Colon (tissue), 2 donors: ENCODE results near the gene ERC1.
A peak's percentile ranks its signal among the peaks of the same experiment; 100 is the strongest.
"Not testable (repeated sequence)": the region's sequence is repeated elsewhere in the genome, so short reads cannot be mapped to it uniquely, and the experiment has no call there.

Source experiments
- FAIRE-seq: peaks from 2 replicates; lab custom pipeline; 2012; peaks lifted over from hg19 to GRCh38; lab: Jason Lieb, UNC
- donor health status: control.
- donor health status: control.

Gene ERC1

DNA sequence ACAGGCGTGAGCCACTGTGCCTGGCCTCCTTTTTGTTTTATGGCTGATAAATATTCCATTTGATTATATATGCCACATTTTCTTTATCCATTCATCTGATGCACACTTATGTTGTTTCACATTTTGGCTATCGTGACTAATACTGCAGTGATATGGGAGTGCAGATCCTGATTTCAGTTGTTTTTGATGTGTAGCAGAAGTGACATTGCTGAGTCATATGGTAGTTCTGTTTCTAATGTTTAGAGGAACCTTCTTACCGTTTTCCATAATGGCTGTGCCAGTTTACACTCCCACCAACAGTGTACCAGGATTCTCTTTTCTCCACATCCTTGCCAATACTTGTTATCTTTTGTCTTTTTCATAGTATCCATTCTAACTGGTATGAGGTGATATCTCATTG is 235.9 kb downstream of the ERC1 start:
- no peak for FAIRE-seq

DNA sequence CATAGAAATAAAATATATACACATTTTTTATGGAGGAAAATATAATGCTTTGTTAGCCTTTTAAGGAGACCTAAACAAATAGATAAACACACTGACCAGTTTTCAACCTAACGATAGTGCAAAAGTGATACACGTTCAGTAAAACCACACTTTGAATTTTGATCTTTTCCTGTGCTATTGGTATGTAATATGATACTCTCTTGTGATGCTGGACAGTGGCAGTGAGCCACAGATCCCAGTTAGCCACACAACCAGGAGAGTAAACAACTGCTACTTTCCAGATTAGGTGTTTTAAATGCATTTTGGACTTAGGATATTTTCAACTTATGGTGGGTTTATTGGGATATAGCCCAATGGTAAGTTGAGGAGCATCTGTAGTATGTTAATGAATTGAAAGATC is 243.1 kb downstream of the ERC1 start:
- FAIRE-seq = no peak

DNA sequence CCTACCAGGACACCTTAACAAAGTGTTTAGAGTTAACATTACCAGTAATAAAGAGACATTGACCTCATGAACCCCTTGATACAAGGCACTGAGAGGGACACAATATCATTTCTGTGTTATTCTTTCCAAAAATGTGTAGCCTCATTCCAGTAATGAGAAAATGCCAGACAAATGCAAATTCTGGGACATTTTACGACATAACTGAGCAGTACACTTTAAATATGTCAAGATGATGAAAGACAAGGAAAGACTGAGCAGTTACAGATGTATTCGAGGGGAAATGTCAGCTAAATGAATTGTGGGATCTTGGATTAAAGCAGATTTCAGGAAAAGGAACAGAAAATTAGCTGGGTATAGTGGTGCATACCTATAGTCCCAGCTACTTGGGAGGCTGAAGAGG is 255.6 kb downstream of the ERC1 start:
- no peak for FAIRE-seq

DNA sequence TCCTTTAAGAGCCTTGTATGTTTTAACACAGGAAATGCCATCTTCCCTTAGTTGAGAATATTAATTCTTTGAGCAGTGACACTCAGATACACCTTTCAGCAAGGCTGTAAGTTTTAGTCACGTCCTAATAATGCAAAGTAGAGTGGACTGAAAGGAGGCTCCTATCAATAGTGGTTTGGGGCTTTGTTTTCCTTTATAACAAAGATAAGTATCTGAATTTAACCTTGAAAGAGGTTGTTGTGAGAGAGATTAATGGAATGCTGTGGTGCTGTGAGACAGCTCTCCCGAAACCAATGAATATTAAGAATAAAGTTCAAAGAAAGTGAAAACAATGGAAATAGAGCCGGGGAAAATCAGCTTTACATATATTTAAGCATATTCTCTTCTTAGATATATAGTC is 259.6 kb downstream of the ERC1 start:
- FAIRE-seq = no peak

DNA sequence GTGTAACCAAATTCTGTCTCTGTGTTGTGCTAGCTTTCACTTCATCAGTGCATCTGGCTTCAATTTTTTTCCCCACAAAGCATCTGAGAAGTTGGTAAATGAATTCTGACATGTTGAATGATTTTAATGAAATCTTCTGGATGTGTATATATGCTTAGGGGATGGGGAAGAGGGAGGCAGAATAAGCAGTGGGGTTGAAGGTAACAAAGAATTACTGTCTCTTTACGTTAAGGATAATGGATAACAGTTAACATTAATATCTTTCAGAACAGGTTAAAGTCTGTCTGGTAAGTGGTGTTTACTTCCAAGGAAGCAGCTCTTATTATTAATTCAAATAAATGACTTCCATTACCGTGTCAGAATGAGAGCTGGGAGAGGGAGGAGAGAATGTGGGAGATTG is 261.7 kb downstream of the ERC1 start:
- no peak for FAIRE-seq

DNA sequence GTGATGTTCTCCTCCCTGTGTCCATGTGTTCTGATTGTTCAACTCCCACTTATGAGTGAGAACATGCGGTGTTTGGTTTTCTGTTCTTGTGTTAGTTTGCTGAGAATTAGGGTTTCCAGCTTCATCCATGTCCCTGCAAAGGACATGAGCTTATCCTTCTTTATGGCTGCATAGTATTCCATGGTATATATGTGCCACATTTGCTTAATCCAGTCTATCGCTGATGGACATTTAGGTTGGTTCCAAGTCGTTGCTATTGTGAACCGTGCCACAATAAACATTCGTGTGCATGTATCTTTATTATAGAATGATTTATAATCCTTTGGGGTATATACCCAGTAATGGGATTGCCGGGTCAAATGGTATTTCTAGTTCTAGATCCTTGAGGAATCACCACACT is 264.1 kb downstream of the ERC1 start:
- FAIRE-seq = not testable (repeated sequence)

DNA sequence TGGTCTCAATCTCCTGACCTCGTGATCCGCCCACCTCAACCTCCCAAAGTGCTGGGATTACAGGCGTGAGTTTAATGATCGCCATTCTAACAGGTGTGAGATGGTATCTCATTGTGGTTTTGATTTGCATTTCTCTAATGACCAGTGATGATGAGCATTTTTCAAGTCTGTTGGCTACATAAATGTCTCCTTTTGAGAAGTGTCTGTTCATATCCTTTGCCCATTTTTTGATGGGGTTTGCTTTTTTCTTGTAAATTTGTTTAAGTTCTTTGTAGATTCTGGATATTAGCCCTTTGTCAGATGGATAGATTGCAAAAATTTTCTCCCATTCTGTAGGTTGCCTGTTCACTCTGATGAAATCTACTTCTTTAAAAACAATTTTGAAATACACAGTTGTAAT is 264.8 kb downstream of the ERC1 start:
- FAIRE-seq = not testable (repeated sequence)

DNA sequence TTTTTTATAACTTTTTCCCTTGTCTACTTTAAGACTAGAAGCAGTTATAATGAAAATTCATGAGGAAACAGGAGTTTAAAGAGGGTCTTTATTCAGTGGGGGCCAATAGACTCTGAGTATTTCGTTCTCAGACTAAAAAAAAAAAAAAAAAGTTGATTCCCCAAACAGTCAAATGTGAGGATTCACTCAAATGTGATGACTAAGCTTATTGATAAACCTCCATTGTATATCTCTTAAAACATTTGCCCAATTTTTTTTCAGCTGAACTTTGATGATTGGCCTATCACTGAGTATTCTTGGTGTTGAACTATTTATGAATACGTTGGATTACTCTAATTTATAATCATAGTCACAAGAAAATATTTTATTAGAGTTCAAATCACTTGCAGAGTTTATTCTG is 265.3 kb downstream of the ERC1 start:
- FAIRE-seq = no peak

DNA sequence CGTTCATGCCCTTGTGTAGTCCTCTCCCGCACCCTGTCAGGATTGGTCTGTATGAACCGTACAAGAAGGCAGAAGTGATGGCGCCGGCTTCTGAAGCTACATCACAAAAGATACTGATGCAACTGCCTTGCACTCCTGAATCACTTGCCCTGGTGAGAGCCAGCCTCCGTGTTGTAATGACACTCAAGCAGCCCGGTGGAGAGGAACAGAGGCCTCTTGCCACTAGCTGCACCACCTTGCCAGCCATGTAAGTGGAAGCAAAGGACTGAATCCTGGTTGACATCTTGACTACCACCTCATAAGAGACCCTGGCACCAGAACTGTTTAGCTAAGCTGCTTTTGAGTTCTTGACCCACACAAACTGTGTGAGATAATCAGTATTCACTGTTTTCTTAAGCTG is 266.0 kb downstream of the ERC1 start:
- FAIRE-seq = no peak

DNA sequence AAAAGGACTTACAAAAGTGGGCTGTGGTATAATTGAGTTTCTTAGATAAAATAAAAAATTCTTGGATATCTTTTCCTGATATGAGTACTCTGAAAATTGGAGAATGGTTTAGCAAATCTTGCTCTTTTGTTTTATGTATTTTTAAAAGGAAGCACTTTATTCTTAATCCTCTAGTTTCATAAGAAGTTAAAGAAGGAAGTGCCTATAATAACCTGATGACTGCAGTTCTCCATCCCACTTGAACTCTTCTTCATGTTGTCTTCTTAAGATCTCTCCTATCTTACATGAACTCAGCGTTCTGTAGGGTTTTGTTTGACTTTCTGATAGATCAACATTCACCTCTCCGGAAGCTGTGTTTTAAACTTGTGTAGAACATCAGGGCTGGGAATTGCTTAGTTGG is 271.0 kb downstream of the ERC1 start:
- no peak for FAIRE-seq

DNA sequence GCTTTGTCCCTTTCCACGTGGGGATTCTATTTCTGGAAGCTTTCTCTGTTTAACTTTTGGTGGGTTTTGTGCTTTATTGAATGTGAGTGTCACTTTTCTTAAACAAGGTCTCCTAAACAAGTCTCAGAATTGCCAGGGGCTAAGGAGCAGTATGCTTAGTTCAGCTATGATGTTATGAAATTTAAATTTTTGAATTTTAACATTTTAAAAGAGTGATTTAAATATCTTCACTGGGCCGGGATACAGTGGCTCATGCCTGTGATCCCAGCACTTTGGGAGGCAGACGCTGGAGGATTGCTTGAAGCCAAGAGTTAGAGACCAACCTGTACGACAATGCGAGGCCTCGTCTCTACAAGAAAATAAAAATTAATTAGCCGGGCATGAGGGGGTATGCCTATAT is 276.2 kb downstream of the ERC1 start:
- no peak for FAIRE-seq

DNA sequence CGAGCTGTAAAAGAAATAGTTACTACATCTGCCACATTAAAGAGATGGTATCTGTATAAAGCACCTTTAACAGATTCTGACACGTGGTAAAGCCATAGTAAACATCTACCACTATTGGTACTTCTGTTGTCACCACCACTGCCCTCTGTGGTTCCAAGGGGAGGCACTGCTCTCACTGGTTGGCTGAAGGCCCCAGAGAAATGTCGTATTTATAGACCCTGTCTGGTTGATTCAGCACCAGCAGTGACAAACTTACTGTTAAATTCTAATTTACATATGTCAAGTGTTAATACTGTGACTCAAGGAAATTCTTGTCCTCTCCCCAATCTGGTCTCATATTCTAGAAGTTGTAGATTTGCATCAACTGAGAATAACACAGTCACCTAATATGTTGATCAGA is 281.1 kb downstream of the ERC1 start:
- no peak for FAIRE-seq

DNA sequence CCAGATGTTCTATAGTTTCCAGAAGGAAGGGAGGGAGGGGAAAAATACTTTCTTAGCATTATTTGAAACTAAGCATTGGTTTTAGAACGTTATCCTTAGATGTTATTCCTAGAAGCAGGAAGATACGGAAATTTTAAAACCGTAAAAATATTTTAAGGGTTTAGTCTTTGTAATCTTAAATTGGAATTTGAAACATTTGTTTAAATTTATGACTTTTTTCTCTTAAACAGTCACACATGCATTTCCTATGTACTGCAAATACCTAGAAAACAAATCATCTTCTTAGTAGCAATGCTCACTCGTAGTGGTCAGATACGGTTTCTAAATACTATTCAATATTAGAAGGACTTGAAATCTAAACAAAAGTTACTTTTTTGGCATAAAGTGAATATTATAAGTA is 282.0 kb downstream of the ERC1 start:
- peak; percentile 41 for FAIRE-seq

DNA sequence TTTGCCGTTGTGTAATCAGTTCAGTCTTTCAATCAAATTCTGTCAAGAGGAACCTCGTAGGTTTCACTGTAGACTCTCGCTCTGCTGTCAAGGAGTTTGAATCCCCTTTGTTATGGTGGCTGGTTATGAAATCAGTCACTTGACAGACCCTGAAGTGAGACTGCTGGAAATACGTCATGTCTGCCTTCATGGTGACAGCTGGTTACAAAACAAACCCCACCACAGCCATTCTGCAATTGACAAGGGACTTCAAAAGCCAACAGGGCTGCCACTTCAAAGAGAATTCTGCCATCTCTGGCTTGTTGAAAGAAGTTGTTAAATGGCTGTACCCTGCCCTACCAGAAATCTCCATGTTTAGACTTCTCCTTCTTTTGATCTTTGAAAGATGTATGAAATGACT is 286.9 kb downstream of the ERC1 start:
- FAIRE-seq = no peak

DNA sequence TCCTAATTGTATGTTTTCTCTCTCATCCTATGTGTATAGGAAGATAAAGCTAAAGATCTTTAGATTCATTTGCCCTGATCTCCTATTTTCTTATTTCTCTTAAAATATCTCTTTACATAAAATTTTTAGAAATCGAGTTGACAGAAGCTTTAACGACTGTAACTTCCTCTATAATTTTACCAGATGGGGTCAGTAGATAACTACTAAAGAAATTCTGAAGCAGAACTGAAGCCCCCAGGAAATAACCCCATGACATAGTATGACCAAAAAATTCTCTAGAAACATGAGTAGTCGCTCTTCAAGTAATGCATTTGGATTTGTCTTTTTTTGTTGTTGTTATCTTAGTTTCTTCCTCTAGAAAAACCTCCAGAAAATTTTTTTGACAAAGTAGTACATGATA is 288.0 kb downstream of the ERC1 start:
- no peak for FAIRE-seq

DNA sequence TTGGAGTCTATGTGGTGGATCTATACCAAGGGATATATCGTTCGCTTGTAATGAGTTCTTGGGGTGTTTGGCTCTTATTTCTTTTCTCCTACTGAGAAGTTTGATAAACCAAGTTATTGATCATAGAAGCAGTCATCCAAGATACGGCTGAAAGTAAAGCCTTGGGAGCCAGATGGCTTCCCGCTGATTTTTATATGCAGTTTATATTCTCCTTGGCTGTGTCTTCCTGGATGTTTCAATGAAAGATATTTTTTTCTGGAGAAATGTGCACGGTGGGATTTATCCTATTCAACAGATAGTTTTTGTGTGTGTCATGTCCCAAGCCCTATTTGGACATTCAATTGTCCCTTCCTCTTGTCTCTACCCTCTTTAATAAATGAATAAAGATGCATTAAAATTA is 289.0 kb downstream of the ERC1 start:
- no peak for FAIRE-seq

DNA sequence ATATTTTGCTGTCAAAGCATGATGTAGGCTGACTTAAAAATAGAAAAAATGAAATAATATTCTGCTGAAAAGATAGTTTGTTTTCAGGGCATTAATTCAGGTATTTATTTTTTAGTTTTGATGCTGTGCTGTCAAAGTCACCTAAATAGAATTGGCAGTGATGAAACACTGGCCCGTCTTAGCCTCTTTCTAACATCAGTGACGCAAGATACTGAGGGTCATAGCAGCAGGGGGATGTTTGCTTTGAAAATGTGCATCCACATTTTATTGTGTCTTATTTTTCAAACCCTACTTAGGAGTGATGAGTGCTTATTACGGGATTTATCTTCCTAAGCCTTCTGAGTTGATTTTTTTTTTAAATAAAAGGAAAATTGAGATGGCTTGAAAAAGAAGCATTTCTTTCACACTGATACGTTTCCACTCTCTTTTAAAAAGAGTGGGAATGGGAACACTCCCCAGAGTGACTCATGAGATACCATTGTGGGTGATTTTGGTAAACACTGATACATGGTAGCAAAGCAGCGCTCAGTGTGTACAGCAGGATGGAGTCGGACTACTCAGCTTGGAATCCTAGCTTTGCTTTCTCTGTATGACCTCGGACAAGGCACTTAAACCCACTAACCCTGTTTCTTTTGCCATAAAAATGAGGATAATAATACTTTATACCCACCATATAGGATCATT is 290.8 kb downstream of the ERC1 start:
- no peak for FAIRE-seq

DNA sequence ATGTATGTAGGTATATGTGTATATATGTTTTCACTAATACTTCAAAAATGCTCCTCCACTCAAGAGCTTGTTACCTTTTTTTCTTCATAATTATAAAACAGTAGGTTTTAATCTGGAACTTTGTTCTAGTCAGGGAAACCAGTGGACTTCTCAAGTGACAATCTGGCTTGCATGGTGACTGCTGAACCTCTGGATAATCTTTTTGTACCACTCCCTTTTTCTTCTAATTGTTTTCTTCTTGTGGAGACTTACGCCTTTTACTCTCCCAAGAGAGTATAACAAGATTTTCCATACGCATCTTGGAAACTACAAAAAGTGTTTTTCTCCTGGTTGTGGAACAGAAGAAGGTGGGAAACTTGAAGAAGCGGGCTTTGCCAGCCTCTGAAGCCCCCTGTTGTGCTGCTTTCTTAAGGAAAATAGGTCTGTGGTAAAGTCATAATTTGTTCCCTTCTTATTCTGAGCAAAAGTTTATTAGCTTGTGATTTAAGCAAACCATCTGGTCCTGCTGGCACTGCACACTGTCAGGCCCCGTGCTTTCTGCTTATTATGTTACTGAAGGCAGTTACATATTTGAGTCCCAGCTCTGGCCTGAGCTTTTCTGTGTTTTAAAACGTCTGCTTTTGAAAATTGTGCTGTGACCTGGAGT is 291.8 kb downstream of the ERC1 start:
- no peak for FAIRE-seq

DNA sequence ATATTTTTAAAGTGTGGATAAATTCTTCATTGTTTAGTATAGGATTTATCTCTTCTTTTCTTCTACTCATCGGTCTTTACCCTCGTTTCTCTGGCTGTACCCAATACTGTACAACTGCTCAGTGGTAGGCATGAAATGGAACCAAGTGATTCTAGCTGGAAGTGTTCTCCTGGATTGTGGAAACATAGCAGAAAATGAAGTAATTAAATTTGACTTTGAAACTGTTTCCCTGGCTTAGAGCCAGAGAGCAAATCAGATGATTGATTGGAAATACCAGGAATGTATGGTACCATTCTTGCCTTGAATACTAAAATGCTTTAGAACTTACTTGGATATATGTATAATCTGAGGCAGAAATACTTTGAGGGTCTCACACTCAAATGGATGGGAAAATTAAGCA is 292.3 kb downstream of the ERC1 start:
- no peak for FAIRE-seq

DNA sequence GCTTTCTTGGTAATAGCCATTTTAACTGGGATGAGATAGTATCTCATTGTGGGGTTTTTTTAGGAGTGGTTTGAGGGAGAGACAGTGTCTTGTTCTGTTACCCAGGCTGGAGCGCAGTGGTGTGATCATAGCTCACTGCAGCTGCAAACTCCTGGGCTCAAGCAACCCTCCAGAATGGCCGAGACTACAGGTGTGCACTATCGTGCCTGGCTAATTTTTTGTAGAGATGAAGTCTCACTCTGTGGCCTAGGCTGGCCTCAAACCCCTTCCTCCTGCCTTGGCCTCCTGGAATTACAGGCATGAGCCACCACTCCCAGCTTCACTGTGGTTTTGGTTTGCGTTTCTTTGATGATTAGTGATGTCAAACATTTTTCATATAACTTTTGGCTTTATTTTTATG is 293.6 kb downstream of the ERC1 start:
- no peak for FAIRE-seq

DNA sequence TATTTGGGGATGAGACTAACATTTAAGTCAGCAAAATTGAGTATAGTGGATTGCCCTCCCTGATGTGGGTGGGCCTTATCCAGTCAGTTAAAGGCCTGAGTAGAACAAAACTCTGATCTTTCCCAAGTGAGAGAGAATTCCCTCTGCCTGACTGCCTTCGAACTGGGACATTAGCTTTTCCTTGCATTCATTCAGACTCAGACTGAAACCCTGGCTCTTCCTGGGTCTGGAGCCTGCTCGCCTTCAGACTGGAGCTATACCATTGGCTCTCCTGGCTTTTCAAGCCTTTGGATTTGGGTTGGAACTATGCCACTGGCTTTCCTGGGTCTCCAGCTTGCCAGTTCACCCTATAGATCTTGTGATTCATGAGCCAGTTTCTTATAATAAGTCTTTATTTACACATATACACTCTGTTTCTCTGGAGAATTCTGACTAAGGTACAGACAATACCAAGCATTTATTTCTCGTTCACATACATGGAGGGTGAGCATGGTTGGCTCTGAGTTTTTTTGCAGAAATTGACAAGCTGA is 296.5 kb downstream of the ERC1 start:
- FAIRE-seq = no peak

DNA sequence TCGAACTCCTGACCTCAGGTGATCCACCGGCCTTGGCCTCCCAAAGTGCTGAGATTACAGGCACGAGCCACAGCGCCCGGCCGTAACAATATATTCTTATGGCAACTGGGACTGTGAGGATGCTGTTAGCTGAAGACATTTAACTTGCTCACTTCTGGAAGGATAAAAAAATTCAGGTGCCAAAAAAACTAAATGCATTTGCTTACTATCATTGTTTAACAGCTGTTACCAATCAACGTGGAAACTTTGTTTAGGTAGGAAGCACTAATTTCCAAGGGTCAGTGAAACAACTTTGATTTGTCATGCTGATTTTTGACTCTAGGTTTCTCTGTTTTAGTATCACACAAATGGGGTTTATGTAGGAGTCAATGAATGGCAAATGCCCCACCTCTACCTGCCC is 297.3 kb downstream of the ERC1 start:
- FAIRE-seq = no peak

DNA sequence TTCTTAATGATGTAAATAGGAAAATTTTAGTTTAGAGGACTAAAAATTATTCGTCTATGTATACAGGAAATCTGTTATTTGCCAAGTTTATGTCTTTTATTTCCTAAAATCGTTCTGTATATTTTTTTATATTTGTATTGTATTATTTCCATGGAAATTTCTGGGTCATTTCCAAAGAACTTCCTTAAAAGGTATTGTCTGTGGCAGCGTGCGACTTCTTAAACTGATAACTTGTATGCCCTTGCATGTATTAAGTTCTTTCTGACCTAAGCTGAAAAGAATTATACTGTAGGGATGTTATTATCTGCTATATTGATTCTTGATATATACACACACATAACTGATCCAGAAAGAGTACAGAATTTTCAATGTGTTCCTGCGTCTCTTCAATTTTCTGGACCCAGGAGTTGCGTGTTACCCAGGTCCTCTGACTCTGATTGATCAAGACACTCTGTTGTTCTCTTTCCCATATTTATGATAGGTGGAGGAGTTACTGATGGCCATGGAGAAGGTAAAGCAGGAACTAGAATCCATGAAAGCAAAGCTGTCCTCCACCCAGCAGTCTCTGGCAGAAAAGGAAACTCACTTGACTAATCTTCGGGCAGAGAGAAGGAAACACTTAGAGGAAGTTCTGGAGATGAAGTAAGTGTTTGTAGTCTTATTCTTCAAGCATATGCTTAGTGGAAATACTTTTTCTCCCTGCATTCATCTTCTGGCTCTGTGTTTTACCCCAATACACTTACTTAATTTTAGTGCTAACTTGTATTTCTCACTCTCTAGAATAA is 298.5 kb downstream of the ERC1 start:
- no peak for FAIRE-seq
